ENCODE data around the gene APIP. TPM values are rescaled to one million over a fixed set of nuclear protein-coding genes. Genes with fewer than 3 reads are reported as not detected.

The APIP gene
- total RNA-seq, 2 experiments from 2014 or later: 23.9 to 30.0 TPM

DNA sequence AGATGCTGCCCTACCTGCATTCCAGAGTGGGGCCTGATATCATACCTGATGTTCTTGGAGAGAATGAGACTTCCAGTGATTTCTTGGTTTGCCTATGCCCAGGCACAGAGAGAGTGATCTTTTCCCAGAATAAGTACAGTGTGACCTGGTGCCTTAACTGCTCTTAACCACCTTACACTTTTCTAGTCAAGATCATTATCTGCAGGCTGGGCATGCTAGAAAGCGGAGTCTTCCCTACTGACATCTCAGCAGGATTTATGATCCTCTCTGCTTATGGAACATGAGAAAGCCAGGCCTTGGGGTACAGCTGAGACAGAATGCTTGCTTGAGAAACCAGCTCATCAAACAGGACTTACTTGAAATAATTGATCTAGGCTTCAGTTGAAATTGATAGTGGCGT, 53.1 kb downstream of the APIP start:
- Mint-ChIP-seq H3K4me1 (no peaks in the 10 kb centered on the region), H3K27me3 (peaks cover 7% of the 10 kb centered on the region), H3K9me3 (ENCODE audit: low read depth) (no peaks in the 10 kb centered on the region), H3K36me3 (no peaks in the 10 kb centered on the region), H3K4me3 (no peak overlapping the region), H3K27ac (no peak overlapping the region)
- no peak for ATAC-seq
- no peak for DNase-seq
- CTCF ChIA-PET: interaction anchor here (1.4 kb wide), 1 partner anchor 276 kb away, joined by 3 read pairs; no protein-coding TSS in a partner anchor

DNA sequence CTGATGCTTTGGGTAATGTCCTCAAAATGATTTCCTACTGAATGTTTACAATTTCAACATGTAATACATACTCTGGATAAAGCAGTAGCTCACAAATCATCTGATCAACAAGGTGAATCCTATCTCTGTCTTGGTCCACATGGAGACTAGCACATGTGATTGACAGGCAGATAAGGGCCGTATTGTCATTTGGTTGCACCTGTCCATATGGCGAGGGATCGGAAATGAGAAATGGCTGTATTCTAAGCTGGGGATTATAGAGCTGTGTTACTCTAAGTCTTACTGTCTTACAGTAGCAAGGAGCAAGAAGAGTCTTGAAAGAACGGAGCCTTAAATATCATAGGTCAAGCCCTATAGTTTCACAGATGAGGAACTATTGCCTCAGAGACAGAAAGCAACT, 55.7 kb downstream of the APIP start:
- H3K4me3 Mint-ChIP-seq: no peak overlapping the region

GRCh38 chr11:34860034-34860433, 56.1 kb downstream of the APIP start:
- Mint-ChIP-seq H3K27me3 (peaks cover 4% of the 10 kb centered on the region), H3K36me3 (no peaks in the 10 kb centered on the region), H3K27ac (no peak overlapping the region), H3K9me3 (ENCODE audit: low read depth) (no peaks in the 10 kb centered on the region), H3K4me3 (no peak overlapping the region), H3K4me1 (no peaks in the 10 kb centered on the region)
- DNase-seq: no peak
- no peak for ATAC-seq
- CTCF ChIA-PET: no interaction called here

More for the DNA sequence above, 55.7 kb downstream of the APIP start:
- ATAC-seq: no peak
- H3K27ac Mint-ChIP-seq: no peak overlapping the region
- no peak for DNase-seq
- no peaks in the 10 kb centered on the region for H3K36me3 Mint-ChIP-seq
- CTCF ChIA-PET: no interaction called here
- H3K27me3 Mint-ChIP-seq: peaks cover 4% of the 10 kb centered on the region
- H3K9me3 Mint-ChIP-seq (ENCODE audit: low read depth): no peaks in the 10 kb centered on the region
- H3K4me1 Mint-ChIP-seq: no peaks in the 10 kb centered on the region

GRCh38 chr11:34859496-34859895, 56.7 kb downstream of the APIP start:
- Mint-ChIP-seq H3K27me3 (peaks cover 4% of the 10 kb centered on the region), H3K4me3 (no peak overlapping the region), H3K27ac (no peak overlapping the region), H3K4me1 (no peaks in the 10 kb centered on the region), H3K9me3 (ENCODE audit: low read depth) (no peaks in the 10 kb centered on the region), H3K36me3 (no peaks in the 10 kb centered on the region)
- CTCF ChIA-PET: no interaction called here
- DNase-seq: no peak
- ATAC-seq: no peak

- no peaks in the 10 kb centered on the region for H3K36me3 Mint-ChIP-seq
- no peak for ATAC-seq
Measured at GRCh38 chr11:34857463-34857862, 58.7 kb downstream of the APIP start.

DNA sequence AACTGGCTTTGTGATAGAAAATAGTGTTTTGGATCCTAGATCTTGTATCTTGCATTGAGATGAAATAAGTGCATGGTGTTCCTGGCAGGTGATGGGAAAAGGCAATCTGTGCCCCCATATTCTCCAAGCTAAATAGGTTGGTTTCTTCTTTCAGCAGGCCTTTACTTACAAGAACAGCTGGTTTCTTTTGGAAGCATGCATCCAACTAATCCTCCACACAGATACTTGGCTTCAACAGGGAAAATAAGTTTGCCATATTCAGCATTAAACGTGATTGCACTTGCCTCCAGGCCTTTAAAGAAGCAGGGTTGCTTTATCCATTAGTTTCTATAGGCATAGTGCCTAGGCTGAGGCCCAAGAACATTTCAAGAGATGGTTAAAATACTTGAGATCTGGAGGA, 59.9 kb downstream of the APIP start:
- H3K4me1 Mint-ChIP-seq: no peaks in the 10 kb centered on the region
- no peaks in the 10 kb centered on the region for H3K9me3 Mint-ChIP-seq (ENCODE audit: low read depth)
- H3K36me3 Mint-ChIP-seq: no peaks in the 10 kb centered on the region
- ATAC-seq (no peak), DNase-seq (no peak)
- CTCF ChIA-PET: no interaction called here
- peaks cover 20% of the 10 kb centered on the region for H3K27me3 Mint-ChIP-seq
- H3K27ac Mint-ChIP-seq: no peak overlapping the region
- no peak overlapping the region for H3K4me3 Mint-ChIP-seq

More at GRCh38 chr11:34857463-34857862, 58.7 kb downstream of the APIP start:
- no peak for DNase-seq
- H3K9me3 Mint-ChIP-seq (ENCODE audit: low read depth): no peaks in the 10 kb centered on the region
- H3K27me3 Mint-ChIP-seq: peaks cover 8% of the 10 kb centered on the region
- H3K27ac Mint-ChIP-seq: no peak overlapping the region
- CTCF ChIA-PET: no interaction called here
- H3K4me1 Mint-ChIP-seq: no peaks in the 10 kb centered on the region
- H3K4me3 Mint-ChIP-seq: no peak overlapping the region

DNA sequence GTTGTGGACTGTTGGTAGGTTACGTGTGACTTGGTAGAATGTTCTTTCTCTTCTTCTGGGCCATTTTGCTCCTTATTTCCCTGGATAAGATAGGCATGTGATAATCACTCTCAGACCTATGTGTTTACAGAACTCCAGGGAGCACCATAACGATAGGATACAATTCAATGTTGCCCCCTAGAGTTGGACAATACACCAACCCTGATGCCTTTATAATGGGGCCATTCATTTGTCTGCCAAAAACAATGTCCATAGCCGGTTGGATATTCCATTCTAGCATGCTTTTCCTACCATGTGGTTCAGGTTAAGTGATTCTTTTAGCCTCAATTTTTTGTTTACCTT, 60.5 kb downstream of the APIP start:
- no peak overlapping the region for H3K27ac Mint-ChIP-seq
- no peak overlapping the region for H3K4me3 Mint-ChIP-seq
- no peaks in the 10 kb centered on the region for H3K4me1 Mint-ChIP-seq
- no peaks in the 10 kb centered on the region for H3K36me3 Mint-ChIP-seq
- no peak for ATAC-seq
- H3K27me3 Mint-ChIP-seq: peaks cover 21% of the 10 kb centered on the region
- no peak for DNase-seq
- CTCF ChIA-PET: no interaction called here
- H3K9me3 Mint-ChIP-seq (ENCODE audit: low read depth): no peaks in the 10 kb centered on the region

GRCh38 chr11:34855021-34855753, 61.0 kb downstream of the APIP start:
- Mint-ChIP-seq H3K36me3 (no peaks in the 10 kb centered on the region), H3K9me3 (ENCODE audit: low read depth) (no peaks in the 10 kb centered on the region), H3K4me3 (no peak overlapping the region), H3K4me1 (no peaks in the 10 kb centered on the region), H3K27ac (no peak overlapping the region), H3K27me3 (peaks cover 23% of the 10 kb centered on the region)
- ATAC-seq (no peak), DNase-seq (no peak)
- CTCF ChIA-PET: no interaction called here

DNA sequence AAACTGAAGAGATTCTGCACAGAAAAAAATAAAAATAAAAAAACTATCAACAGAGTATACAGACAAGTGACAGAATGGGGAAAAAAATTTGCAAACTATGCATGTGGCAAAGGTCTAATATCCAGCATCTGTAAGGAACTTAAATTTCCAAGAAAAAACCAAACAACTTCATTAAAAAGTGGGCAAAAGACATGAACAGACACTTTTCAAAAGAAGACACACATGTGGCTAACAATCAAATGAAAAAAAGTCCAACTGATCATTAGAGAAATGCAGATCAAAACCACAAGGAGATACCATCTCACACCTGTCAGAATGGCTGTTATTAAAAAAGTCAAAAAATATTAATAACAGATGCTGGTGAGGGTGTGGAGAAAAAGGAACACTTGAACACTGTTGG, 64.3 kb downstream of the APIP start:
- ATAC-seq (no peak), DNase-seq (no peak)
- Mint-ChIP-seq H3K9me3 (ENCODE audit: low read depth) (no peaks in the 10 kb centered on the region), H3K4me3 (no peak overlapping the region), H3K36me3 (no peaks in the 10 kb centered on the region), H3K27me3 (peaks cover 29% of the 10 kb centered on the region), H3K27ac (no peak overlapping the region), H3K4me1 (no peaks in the 10 kb centered on the region)
- CTCF ChIA-PET: no interaction called here

- CTCF ChIA-PET: no interaction called here
- no peak overlapping the region for H3K4me3 Mint-ChIP-seq
- H3K9me3 Mint-ChIP-seq (ENCODE audit: low read depth): no peaks in the 10 kb centered on the region
- no peak for ATAC-seq
- H3K36me3 Mint-ChIP-seq: no peaks in the 10 kb centered on the region
- H3K4me1 Mint-ChIP-seq: no peaks in the 10 kb centered on the region
- peaks cover 29% of the 10 kb centered on the region for H3K27me3 Mint-ChIP-seq
- H3K27ac Mint-ChIP-seq: no peak overlapping the region
- DNase-seq: no peak
Measured at GRCh38 chr11:34850334-34850733, 65.8 kb downstream of the APIP start.

DNA sequence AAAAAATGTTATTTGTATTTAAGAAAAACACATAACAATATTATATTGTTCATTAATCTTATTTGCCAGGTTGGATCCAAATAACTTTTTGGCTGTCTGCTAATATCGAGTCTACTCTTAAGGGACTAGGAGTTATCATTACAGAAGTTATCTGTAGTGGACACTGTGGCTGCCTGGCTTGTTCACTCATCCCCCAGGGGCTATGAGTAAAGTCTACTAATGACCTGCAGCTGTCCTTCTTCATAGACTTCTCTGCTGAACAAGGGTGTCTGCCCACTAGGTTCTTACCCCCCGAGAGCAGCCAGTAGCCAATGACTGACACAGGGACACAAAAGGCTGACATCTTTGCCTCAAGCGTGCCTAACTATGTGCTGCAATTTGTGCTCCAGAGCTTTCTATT, 69.7 kb downstream of the APIP start:
- no peak overlapping the region for H3K4me3 Mint-ChIP-seq
- no peaks in the 10 kb centered on the region for H3K36me3 Mint-ChIP-seq
- CTCF ChIA-PET: no interaction called here
- peaks cover 24% of the 10 kb centered on the region for H3K27me3 Mint-ChIP-seq
- no peak for DNase-seq
- no peaks in the 10 kb centered on the region for H3K9me3 Mint-ChIP-seq (ENCODE audit: low read depth)
- no peak overlapping the region for H3K27ac Mint-ChIP-seq
- no peaks in the 10 kb centered on the region for H3K4me1 Mint-ChIP-seq
- ATAC-seq: no peak

DNA sequence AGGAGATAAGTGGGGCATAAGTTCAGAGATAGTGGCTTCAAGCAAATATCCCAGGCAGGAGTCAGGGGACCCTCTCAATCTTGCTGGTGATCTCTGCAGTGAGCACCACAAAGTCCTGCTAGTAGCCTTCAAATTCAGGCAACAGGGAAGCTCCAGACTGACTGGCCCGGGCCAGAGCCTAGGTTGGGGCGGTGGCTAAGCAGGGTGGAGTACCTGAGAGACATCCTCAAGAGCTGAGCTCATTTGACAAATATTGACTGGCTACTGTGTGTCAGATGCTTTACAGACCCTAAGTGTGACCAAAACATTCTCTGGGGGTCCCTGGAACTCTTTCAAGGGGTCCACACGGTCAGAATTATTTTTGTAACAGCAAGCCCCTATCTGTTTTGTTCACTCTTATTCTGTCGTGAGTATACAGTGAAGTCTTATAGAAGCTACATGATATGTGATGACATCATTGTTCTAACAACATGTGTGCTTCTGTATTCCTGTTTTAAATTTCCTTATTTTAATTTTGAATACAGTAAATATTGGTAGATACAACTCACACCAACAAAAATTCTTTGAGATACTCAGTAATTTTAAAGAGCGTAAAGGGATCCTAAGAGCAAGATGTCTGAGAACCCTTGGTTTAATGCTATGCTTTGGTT, 71.6 kb downstream of the APIP start:
- Mint-ChIP-seq H3K36me3 (no peaks in the 10 kb centered on the region), H3K27ac (no peak overlapping the region), H3K4me1 (no peaks in the 10 kb centered on the region), H3K27me3 (peaks cover 14% of the 10 kb centered on the region), H3K9me3 (ENCODE audit: low read depth) (no peaks in the 10 kb centered on the region), H3K4me3 (no peak overlapping the region)
- ATAC-seq: no peak
- CTCF ChIA-PET: no interaction called here
- DNase-seq: no peak

GRCh38 chr11:34843271-34843670, 72.9 kb downstream of the APIP start:
- peaks cover 15% of the 10 kb centered on the region for H3K27me3 Mint-ChIP-seq
- no peaks in the 10 kb centered on the region for H3K36me3 Mint-ChIP-seq
- CTCF ChIA-PET: no interaction called here
- H3K4me3 Mint-ChIP-seq: no peak overlapping the region
- no peak for ATAC-seq
- no peak for DNase-seq
- no peak overlapping the region for H3K27ac Mint-ChIP-seq
- H3K9me3 Mint-ChIP-seq (ENCODE audit: low read depth): no peaks in the 10 kb centered on the region
- H3K4me1 Mint-ChIP-seq: no peaks in the 10 kb centered on the region

DNA sequence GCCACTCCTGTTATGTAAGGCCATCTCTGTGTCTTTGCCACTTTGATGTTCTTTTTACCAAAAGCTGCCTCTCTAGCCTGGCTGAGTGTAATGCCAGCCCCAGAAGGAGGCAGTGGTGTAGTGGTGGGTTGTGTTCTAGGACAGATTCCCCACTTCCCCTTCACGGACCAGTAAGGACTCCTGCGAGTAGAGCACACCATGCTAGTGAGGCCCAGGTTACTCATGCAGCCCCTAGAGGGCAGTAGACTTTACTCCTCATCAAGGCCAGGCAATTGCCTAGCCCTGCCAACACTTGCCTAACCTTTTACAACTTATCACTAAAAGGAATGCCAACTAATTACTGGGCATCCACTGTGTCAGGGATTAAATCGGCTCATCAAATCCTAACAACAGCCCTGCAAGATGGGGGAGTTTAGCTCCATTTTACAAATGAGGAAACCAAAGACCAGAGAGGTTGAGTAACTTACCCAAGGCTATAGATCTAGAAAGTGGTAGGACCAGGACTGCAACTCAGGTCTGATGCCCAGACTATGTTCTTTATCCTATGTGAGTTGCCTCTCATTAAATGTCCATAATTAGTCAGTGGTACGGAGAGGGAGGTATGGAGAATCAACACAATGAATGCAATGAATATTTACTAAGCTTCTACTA, 75.3 kb downstream of the APIP start:
- no peak for DNase-seq
- no peaks in the 10 kb centered on the region for H3K36me3 Mint-ChIP-seq
- CTCF ChIA-PET: interaction anchor here (2.2 kb wide), 1 partner anchor 551 kb away, joined by 7 read pairs; no protein-coding TSS in a partner anchor
- H3K27me3 Mint-ChIP-seq: peaks cover 26% of the 10 kb centered on the region
- no peak overlapping the region for H3K27ac Mint-ChIP-seq
- no peaks in the 10 kb centered on the region for H3K9me3 Mint-ChIP-seq (ENCODE audit: low read depth)
- H3K4me3 Mint-ChIP-seq: no peak overlapping the region
- no peak for ATAC-seq
- no peaks in the 10 kb centered on the region for H3K4me1 Mint-ChIP-seq

Measured in activated CD8-positive, alpha-beta memory T cell treated with anti-CD3 and anti-CD28 coated beads, Interleukin-2, amount 10 ng/mL, durations not matched to agents 7 days and 5 days (primary cell).